GM21737 (cell line): ENCODE measurements around the gene RNF169.
"Not testable (repeated sequence)": the region's sequence is repeated elsewhere in the genome, so short reads cannot be mapped to it uniquely, and the experiment has no call there.

Source experiments
- ATAC-seq: cut with Tn5 transposase; IDR thresholded peaks from one replicate; pipeline ENCODE4 v1.9.1; 2021; ENCODE audit warnings: mild to moderate bottlenecking, moderate library complexity; ENCODE audit not compliant: unreplicated experiment

RNF169 gene

DNA sequence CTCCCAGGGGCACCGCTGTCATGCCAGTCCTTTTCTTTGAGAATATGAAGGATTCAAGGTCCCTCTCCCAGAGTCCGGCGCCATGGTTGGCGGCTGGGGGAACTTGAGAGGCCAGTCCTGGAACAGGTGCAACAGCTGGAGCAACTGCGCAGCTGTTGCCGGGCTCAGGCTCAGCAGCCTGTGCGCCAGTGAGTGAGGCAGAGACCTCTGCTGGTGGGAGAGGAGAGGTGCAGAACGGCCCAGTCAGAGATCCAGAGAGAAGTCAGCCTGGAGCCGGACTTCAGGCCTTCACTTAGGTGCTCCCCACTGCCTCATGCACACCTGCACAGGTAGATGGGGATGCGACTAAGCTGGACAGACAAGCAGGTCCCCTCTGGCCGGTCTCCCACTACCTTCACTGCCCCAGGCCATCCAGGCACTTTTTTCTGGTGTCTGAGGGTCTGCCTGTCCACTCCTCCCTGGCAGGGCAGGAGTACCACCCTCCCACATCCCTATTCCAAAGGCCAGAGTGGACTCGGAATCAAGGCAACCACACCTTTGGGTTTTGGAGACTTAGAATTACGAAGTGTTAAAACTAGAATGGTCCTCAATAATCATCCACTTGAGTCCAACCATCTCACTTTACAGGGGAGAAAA, 22.0 kb upstream of the RNF169 start:
- peak; percentile 82 for ATAC-seq

DNA sequence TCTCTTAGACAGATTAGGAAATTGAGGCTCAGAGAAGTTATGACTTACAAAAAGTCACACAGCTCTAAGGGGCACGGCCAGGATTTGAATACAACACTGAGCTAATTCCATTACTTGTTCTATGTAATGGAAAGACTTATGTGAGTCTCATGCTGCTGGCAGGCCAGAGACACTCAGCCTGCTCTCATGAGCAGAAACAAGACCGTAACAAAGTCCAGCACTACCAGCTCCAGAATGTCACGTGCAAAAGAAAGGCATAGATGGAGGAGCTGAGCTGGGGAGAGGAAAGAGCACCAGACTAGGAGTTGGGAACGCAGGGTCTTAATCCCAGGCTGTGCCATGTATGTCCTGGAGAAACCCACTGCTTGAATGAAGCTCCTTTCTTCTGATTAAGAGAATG, 19.3 kb upstream of the RNF169 start:
- no peak for ATAC-seq

DNA sequence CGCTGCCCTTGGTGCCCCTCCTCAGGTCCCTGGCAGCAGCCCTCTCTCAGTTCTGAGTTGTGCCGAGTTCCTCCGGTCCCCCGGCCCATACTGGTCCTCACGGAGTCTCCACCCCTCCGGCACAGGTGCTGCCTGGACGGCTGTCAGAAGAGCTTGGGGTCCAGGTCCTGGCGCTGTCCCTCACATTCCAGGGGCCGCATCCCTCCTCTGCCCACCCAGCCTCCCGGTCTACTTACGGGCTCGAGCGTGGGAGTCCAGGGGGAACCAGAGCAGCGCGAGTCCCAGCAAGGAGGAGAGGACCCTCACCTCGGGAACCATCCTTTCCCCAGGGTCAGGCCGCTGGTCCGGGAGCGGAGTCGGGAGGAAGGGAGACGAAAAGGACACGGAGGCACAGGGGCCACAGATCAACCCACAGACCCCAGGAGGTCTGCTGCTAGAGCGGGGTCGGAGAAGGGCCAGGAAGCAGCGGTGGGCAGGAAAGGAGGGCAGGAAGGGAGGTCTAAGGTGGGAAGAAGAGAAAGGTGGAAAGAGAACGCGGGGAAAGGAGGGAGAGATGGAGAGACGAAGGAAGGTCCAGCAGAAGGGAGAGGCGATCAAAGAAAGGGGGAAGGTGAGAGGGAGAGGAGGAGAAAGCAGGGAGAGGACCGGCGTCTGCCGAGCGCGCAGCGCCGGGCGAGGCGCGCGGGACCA, 17.9 kb upstream of the RNF169 start:
- no peak for ATAC-seq

DNA sequence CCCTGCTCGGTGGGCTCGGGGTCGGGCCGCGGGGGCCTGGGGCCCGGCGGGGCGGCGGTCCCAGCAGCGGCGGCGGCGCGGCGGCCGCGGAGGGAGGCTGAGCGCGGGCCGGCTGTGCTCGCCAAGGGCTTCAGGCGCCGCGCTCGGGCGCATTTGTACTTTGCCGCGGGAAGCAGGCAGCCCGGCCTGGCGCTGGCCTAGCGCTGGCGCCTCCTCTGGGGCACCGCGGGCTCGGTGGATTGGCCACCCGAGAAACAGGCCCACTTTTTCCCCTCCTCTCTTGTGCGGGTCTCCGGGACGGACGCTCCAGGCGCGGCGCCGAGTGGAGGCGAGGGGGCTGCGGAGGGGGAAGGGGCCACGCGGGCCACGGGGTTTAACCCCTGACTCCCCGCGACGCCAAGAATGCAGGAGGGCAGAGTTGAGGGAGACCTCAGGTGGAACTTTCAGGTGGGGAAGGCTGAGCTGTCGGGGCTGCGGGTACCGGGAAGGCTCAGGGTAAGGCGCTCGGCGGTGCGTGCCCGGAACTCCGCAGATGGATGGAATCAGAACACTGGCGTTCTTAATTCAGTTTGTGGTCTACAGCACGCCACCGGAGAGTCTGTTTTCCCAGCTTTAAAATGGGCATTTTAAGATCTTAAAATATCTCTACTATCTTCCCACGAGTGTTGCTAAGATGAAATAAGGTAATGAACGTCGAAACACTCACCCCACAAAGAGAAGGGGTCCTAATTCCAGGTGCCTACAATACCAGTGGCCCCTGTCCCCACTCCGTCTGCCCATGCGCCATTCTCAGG, 17.2 kb upstream of the RNF169 start, which contains the start of gene CHRDL2:
Gene CHRDL2, minus strand, starts transcription at position 126 of the 794 bp plus-strand sequence. CDS start 538 bp downstream, outside the sequence.
- no peak for ATAC-seq

DNA sequence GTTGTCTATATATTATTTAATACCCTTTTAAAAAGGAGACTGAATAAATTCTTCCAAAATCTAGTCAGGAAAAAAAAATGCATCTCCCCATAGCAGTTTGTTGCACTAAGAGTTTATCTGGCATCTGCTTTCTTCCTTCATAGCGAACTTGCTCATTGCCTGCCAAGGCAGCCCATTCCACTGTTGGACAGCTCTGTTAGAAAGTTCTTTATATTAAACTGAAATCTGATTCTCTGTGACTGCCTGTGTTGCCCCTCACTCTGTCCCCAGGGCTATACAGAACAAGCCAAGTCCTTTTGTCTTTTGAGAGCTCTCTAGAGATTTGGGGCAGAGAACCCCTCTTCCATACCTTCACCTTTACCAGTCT, 14.1 kb upstream of the RNF169 start:
- no peak for ATAC-seq

DNA sequence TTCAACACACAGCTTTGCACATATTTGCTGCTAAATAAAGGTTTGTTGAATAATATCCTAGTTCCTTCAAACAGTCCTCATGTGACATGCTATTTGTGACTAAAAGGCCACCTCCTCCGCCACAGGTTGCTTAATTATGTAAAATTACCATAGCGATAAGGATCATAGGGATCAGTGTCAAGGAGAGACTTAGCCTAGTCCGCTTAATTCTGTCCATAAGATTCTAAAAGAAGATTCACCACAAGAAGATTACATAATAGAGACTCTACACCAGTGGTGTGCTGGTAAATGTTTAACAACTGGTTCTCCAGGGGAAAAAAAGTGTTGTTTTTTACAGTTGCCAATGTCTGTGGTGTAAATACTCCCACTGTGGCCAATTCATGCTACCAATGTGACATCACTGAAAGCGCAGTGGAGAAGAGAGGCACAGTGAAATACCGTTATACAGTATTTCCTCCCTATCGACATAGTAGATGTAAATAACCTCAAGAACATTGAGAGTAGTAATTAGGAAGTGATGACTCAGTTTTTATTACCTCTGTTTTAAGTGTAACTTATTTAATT, 13.2 kb upstream of the RNF169 start:
- no peak for ATAC-seq

DNA sequence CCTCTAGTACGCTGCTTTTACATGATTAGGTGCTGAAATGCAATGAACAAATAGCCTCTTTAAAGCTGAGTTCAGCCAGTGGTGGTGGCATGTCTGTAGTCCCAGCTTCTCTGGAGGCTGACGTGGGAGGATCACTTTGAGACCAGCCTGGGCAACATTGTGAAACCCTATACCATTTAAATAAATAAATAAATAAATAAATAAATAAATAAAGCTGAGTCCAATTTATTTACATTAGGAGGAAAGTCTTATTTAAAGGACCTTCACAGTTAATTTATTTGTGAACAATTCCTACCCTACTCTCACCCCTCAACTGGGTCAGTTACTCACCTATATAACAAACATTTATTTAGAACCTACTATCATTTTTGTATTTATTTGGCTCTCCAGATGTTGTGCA, 12.6 kb upstream of the RNF169 start:
- no peak for ATAC-seq

DNA sequence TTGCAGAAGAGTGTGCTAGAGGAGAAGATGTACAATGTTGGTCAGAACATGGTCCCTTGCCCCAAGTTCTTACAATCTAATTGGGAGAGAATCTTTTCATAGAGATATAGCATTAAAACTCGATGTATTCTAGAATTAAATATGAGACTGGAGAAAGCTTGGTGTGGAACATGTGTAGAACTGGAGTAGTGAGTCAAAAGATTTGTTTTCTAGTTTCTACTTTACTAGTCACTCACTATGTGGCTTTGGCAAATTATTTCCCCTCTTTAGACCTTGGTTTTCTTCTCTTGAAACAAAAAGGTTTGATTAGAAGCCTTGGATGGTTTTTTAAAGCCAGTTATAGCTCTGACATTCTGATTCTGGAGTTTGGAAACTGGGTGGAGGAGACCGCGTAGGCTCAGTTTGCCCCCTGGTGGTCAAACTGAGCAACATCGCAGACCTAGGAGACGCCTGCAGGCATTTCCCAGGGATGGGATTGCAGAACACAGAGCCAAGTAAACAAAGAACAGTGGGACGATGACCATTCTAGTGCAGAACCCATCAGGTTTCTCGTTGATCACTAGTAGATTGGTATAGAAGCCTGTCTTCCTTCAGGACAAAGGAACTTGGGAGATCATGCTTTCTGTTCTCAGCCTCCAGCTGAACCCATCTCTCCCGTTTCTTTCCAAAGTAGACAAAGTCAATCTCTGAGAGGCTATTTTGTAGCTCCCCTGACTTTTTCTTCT, 8.9 kb upstream of the RNF169 start:
- ATAC-seq: no peak

DNA sequence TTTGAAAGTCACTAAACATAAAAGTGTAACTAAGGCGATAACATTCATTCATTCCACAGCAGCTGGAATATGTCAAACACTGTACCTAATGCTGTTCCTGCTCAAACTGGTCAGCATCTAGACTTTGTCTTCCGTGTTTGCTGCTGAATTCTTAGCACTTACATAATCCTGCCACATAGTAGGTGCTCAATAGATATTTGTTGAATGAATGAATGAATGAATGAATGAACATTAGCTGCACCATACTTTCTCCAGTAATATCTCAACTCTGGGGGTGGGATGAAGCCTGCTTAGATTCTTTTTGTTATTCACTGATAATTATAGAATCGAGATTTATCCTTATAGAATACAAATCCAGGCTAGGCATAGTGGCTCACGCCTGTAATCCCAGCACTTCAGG, 6.6 kb upstream of the RNF169 start:
- no peak for ATAC-seq

DNA sequence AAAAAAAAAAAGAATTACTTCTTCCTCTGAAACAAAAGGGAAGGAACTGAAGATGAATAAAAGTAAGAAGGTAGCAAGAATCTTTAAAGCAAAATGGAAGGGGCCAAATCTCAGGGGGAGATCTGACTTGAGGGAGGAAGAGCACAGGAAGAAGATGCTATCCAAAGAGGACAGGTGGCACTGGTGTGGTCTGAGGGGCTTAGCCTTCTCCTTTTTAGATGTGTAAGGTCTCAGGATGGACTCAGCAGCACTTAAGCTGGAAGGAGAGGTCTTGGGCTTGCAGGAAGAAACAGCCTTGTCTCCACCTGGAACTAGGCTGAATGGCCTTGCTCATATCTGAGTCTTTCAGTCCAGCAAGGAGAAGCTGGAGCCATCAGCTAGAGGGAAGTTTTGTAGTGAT, 5.0 kb upstream of the RNF169 start:
- no peak for ATAC-seq

DNA sequence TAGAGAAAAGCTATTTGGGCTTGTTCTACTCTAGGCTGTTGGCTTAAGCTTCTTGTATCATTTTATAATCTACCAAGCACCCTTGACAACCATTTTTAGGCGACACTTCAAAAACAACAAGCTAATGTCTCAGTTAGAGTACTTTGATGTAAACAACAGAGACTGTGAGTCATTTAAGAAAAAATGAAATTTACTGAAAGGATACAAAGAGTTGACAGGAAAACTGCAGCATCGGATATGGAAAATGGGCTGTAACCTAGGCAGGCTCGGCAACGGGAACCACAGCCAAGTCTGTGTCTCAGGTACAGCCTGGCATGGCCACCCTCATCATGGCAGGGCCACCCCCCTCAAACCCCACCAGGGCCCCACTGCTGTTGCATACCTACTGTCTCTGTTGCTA, 4.4 kb upstream of the RNF169 start:
- no peak for ATAC-seq

DNA sequence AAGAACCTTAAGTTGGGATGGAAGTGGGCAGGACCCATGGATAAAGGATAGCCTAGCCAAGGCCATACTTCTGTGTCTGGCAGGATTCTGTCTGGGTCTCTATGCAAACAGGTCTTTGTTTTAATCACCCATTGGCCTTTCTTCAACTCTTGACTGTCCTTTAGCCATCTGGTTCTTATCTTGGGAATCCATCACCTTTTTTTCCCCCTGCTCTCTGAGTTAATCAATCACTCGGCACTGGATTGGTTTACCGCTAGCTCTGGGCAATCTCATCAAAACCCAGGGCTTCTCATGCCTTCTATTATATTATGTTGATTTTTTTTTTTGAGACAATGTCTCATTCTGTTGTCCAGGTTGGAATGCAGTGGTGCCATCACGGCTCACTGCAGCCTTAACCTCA, 1.8 kb upstream of the RNF169 start:
- ATAC-seq: no peak

DNA sequence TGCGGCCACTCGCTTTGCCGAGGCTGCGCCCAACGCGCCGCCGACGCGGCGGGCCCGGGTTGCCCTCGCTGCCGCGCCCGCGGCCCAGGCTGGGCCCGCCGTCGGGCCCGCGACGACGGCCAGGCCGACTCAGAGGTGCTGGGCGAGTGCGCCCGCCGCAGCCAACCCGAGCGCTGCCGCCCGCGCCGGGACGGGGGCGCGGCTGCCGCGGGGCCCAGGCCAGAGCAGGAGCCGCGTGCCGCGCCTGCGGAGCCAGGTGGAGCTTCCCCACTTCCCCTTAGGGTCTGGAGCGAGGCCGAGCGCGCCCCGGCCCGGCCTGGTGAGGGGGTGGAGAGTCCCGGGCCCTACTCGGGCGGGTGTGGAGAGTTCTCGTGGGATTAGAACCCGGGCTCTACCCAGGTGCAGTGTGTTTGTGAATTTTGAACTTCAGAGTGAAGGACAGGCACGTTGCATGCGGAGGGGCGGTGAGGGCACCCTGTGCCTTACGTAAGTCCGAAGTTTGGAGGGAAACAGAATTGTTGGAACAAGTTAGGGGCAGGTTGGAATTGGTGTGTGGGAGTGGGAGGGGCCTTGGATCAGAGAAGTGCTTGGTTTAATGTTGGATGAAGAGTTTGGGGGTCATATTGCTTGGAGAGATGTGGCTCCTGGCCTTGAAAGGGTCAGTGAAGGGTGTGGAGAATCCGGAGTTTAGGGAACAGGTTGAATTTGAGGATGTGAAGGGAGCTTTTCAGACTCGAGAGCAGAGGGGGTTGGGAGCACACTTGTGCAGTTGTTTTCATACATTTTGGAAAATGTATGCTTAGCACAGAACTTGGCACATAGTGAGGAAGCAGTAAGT, 697 bp downstream of the RNF169 start:
- peak; percentile 38 for ATAC-seq

DNA sequence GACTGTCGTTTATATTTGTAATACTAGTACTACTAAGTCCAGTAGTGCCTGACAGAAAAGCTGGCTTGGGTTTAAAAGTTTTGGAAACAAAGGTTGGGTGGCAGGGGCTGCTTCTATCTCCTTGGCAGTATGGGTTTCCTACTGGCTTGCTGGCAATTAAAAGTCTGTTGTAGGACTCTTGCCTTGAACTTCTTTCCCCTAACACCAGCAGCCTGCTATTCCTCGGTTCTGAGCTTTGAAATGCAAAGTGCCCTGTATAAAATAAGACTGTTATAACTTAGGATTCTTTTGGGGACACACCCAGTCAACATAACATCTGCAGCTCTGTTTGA, 1.3 kb downstream of the RNF169 start:
- no peak for ATAC-seq

DNA sequence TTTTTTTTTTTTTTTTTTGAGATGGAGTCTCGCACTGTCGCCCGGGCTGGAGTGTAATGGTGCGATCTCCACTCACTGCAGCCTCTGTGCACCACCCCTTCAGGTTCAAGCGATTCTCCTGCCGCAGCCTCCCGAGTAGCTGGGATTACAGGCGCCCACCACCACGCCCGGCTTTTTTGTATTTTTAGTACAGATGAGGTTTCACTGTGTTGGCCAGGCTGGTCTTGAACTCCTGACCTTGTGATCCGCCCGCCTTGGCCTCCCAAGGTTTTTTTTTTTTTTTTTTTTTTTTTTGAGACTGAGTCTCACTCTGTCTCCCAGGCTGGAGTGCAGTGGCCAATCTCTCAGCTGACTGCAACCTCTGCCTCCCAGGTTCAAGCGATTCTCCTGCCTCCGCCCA, 1.9 kb downstream of the RNF169 start:
- ATAC-seq: not testable (repeated sequence)

DNA sequence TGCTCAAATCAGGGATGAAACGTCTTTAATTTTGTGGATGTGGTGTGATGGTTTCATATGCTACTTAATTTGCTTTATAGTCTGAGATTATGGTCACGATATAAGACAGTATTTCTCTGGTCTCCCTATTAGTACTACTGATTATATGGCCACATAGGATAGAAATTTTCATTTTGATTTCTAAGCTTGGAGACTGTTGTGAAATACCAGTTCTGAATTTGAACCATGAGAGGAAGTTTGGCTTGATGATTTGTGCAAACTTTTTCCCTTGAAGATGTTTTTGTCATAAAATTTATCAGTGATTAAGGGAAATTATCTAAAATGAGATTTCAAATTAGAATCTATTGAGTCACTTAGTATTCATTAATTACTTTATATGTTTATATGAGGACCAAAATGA, 2.7 kb downstream of the RNF169 start:
- no peak for ATAC-seq

DNA sequence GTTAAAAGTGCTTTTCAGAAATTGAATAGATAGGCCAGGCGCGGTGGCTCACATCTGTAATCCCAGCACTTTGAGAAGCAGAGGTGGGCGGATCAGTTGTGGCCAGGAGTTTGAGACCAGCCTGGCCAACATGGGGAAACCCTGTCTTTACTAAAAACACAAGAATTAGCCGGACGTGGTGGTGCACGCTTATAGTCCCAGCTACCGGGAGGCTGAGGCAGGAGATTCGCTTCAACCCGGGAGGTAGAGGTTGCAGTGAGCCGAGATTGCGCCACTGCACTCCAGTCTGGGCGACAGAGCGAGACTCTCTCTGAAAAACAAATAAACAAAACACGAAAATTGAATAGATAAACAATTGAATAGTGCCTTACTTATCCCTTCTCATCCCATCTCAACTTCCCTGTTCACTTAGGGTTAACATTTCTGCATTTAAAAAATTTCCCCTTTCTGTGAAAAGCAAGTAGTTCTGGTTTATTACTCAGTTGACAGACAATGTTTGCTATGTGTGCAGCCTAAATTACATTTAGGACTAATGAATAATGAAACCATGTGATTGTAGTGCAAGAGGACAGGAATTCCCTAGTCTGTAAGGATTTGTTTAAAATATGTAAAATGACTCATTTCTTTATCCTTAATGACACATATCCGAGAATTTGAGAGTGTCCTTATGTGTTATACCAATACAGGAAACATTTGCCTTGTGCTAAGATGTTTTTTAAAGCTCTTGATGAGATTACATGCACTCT, 6.0 kb downstream of the RNF169 start:
- ATAC-seq: no peak

DNA sequence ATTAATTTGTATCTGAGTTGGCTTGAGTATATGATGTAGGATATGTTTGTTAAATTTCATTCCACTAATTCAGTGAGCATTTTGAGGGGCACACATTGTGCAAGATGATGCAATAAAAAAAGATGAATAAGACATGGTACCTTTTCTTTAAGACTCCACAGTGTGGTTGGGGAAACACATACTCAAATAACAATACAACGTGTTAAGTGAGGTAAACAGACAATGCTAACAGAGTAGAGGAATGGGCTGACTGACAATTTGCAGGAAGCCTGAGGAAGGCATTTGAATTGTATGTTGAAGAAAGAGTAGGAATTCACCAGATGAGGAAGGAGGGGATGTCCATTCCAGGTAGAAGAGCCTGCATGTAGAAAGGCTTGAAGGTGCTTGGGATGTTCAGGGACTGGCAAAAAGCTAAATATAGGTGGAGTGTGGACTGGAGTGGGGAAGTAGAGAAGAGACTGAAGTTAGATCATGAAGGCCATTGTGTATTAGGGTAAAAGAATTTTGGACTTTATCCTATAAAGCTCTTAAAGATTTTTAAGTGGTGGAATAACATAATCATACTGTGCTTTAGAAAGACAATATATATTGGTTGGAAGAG, 6.8 kb downstream of the RNF169 start:
- ATAC-seq: no peak

DNA sequence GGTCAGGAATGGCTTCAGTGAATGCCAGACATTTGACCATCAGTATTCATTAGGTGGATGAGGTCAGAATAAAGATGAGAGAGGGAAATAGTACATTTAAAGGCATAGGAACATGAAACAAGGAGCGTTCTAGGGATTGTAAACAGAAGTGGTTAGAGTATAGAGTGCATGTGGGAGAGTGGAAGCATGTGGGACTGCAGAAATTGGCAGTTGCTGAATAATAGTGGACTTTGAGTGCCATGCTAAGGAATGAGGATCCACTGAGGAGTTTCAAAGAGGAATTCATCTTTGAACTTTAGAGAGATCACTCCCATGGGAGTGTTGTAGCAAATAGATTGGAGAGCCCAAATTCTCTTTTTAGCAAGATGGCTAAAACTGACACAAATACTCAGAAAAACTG, 7.9 kb downstream of the RNF169 start:
- no peak for ATAC-seq
